ENCODE measurements around the gene SEPHS2.

- TF ChIP-seq CTCF (IDR thresholded peaks at IDR 0.05) (no peak), EP300 (IDR thresholded peaks at IDR 0.05) (no peak), POLR2AphosphoS5 (IDR thresholded peaks at IDR 0.05) (no peak), POLR2A (IDR thresholded peaks at IDR 0.05; ENCODE audit: low read depth) (no peak)
Measured at GRCh38 chr16:30444231-30445148, 1.2 kb downstream of the SEPHS2 start.
